Vagina (tissue), 2 donors: Measurements from ENCODE around the gene PPIF. TPM values are rescaled to one million over a fixed set of nuclear protein-coding genes. Genes with fewer than 3 reads are reported as not detected.

Experiments
- DNase-seq, 2 donors: peaks; one replicate each; pipeline ENCODE4 v3.0.0-alpha.2; 2017; ENCODE audit errors: extremely low spot score in 2 of 2
- H3K27ac ChIP-seq: fragments of 200-600 bp; sonication (generic); one replicate; pipeline ENCODE4 v1.5.1; 2019
- H3K27me3 ChIP-seq: fragments of 200-600 bp; sonication (generic); one replicate; pipeline ENCODE4 v1.5.1; 2019
- H3K36me3 ChIP-seq, 2 donors: fragments of 200-600 bp; sonication (generic); one replicate each; pipeline ENCODE4 v1.5.1; 2017 to 2019
- H3K4me1 ChIP-seq: fragments of 200-600 bp; sonication (generic); one replicate; pipeline ENCODE4 v1.5.1; 2019
- H3K4me3 ChIP-seq, 2 donors: fragments of 200-600 bp; sonication (generic); 1 replicate in 1 of 2; 2 replicates in 1 of 2; pipeline ENCODE4 v1.5.1; 2016 to 2019
- H3K9me3 ChIP-seq: fragments of 200-600 bp; sonication (generic); one replicate; pipeline ENCODE4 v1.5.1; 2019
- CTCF ChIP-seq, 3 experiments: fragments of 450-650 bp in 2 of 3; fragments of 200-600 bp in 1 of 3; sonication (generic) in 1 of 3; IDR thresholded peaks; one replicate each; pipeline ENCODE4 v1.5.1; 2017 to 2019; ENCODE audit warnings: antibody characterized with exemption in 3 of 3, mild to moderate bottlenecking in 2 of 3, moderate library complexity in 2 of 3
- POLR2A ChIP-seq, 2 donors: fragments of 450-650 bp; IDR thresholded peaks; one replicate each; pipeline ENCODE4 v1.6.1; 2017; ENCODE audit warnings: antibody characterized with exemption in 2 of 2, mild to moderate bottlenecking in 2 of 2, moderate library complexity in 2 of 2
- POLR2AphosphoS5 ChIP-seq, 2 donors: sonication (generic); formaldehyde crosslinking; IDR thresholded peaks; one replicate each; pipeline ENCODE4 v1.9.0; 2017; ENCODE audit warnings: antibody characterized with exemption in 2 of 2, mild to moderate bottlenecking in 2 of 2, low read depth in 1 of 2; ENCODE audit not compliant: insufficient read depth in 1 of 2
- intact Hi-C: fragments of 100-400 bp; cut with DNase I; formaldehyde crosslinking; loops from one replicate; pipeline ENCODE4 v1.15.1; 2023
- total RNA-seq: library from RNA; depleted of rRNA; stranded (reverse); fragments of >200 nt; gene quantifications from one replicate; pipeline ENCODE4 v1.2.3, GENCODE V29; 2016

Gene PPIF
- total RNA-seq, 1 donor from 2014 or later, result 44.7 TPM

GRCh38 chr10:79356104-79356503, 8.8 kb downstream of the PPIF start:
- intact Hi-C loops, result no loop called here
- no peaks in the 10 kb centered on the region for H3K4me1 ChIP-seq
- no peak overlapping the region for H3K4me3 ChIP-seq
- TF ChIP-seq POLR2AphosphoS5 (IDR thresholded peaks at IDR 0.05; ENCODE audit: insufficient read depth in 1 of 2, low read depth in 1 of 2) (no peak), POLR2A (IDR thresholded peaks at IDR 0.05) (no peak), CTCF (IDR thresholded peaks at IDR 0.05) (no peak)
- no peaks in the 10 kb centered on the region for H3K27me3 ChIP-seq
- peak in 1 of 2 donors; percentile 67 for DNase-seq
- peaks cover 0 to 40% of the 10 kb centered on the region in 2 donors for H3K36me3 ChIP-seq
- H3K9me3 ChIP-seq, result no peaks in the 10 kb centered on the region
- no peak overlapping the region for H3K27ac ChIP-seq

- no peak for TF ChIP-seq POLR2A (IDR thresholded peaks at IDR 0.05)
These were observed 9.9 kb downstream of the PPIF start for GRCh38 chr10:79357180-79357579.

GRCh38 chr10:79358811-79359210, 11.5 kb downstream of the PPIF start:
- H3K27me3 ChIP-seq, result no peaks in the 10 kb centered on the region
- DNase-seq, result peak; percentile 32 to 64
- no peak overlapping the region for H3K4me3 ChIP-seq
- TF ChIP-seq POLR2A (IDR thresholded peaks at IDR 0.05) (no peak), CTCF (IDR thresholded peaks at IDR 0.05) (no peak), POLR2AphosphoS5 (IDR thresholded peaks at IDR 0.05; ENCODE audit: insufficient read depth in 1 of 2, low read depth in 1 of 2) (no peak)
- no peak overlapping the region for H3K27ac ChIP-seq
- peaks cover 0 to 13% of the 10 kb centered on the region in 2 donors for H3K36me3 ChIP-seq
- intact Hi-C loops, result no loop called here
- no peaks in the 10 kb centered on the region for H3K4me1 ChIP-seq
- H3K9me3 ChIP-seq, result no peaks in the 10 kb centered on the region

More at GRCh38 chr10:79357180-79357579, 9.9 kb downstream of the PPIF start:
- no peak for DNase-seq
- H3K27ac ChIP-seq, result no peak overlapping the region
- H3K4me3 ChIP-seq, result no peak overlapping the region
- H3K9me3 ChIP-seq, result no peaks in the 10 kb centered on the region
- H3K36me3 ChIP-seq, result peaks cover 0 to 29% of the 10 kb centered on the region in 2 donors
- H3K27me3 ChIP-seq, result no peaks in the 10 kb centered on the region
- intact Hi-C loops, result no loop called here
- no peaks in the 10 kb centered on the region for H3K4me1 ChIP-seq

GRCh38 chr10:79359816-79360498, 12.7 kb downstream of the PPIF start:
- DNase-seq, result peak in 1 of 2 donors; percentile 58
- Histone ChIP-seq H3K27me3 (no peaks in the 10 kb centered on the region), H3K36me3 (peaks cover 0 to 2% of the 10 kb centered on the region in 2 donors), H3K4me1 (no peaks in the 10 kb centered on the region), H3K9me3 (no peaks in the 10 kb centered on the region), H3K4me3 (no peak overlapping the region), H3K27ac (no peak overlapping the region)
- intact Hi-C loops, result no loop called here
- TF ChIP-seq POLR2AphosphoS5 (IDR thresholded peaks at IDR 0.05; ENCODE audit: insufficient read depth in 1 of 2, low read depth in 1 of 2), result no peak
- TF ChIP-seq CTCF (IDR thresholded peaks at IDR 0.05), result no peak
- no peak for TF ChIP-seq POLR2A (IDR thresholded peaks at IDR 0.05)

GRCh38 chr10:79360499-79361342, 13.5 kb downstream of the PPIF start:
- H3K27me3 ChIP-seq, result no peaks in the 10 kb centered on the region
- DNase-seq, result peak; percentile 42 to 64
- H3K4me1 ChIP-seq, result no peaks in the 10 kb centered on the region
- no peaks in the 10 kb centered on the region for H3K36me3 ChIP-seq
- intact Hi-C loops, result no loop called here
- H3K27ac ChIP-seq, result no peak overlapping the region
- H3K9me3 ChIP-seq, result no peaks in the 10 kb centered on the region
- H3K4me3 ChIP-seq, result no peak overlapping the region
- TF ChIP-seq POLR2A (IDR thresholded peaks at IDR 0.05) (no peak), CTCF (IDR thresholded peaks at IDR 0.05) (no peak)
